Cerebellar cortex (tissue), 1 donor: ENCODE data around the gene MTFP1.
"Not testable (repeated sequence)": the region's sequence is repeated elsewhere in the genome, so short reads cannot be mapped to it uniquely, and the experiment has no call there.

ENCODE experiments used
- DNase-seq: peaks from one replicate; pipeline ENCODE4 v3.0.0-alpha.2; 2015; ENCODE audit warnings: low spot score

MTFP1 gene

DNA sequence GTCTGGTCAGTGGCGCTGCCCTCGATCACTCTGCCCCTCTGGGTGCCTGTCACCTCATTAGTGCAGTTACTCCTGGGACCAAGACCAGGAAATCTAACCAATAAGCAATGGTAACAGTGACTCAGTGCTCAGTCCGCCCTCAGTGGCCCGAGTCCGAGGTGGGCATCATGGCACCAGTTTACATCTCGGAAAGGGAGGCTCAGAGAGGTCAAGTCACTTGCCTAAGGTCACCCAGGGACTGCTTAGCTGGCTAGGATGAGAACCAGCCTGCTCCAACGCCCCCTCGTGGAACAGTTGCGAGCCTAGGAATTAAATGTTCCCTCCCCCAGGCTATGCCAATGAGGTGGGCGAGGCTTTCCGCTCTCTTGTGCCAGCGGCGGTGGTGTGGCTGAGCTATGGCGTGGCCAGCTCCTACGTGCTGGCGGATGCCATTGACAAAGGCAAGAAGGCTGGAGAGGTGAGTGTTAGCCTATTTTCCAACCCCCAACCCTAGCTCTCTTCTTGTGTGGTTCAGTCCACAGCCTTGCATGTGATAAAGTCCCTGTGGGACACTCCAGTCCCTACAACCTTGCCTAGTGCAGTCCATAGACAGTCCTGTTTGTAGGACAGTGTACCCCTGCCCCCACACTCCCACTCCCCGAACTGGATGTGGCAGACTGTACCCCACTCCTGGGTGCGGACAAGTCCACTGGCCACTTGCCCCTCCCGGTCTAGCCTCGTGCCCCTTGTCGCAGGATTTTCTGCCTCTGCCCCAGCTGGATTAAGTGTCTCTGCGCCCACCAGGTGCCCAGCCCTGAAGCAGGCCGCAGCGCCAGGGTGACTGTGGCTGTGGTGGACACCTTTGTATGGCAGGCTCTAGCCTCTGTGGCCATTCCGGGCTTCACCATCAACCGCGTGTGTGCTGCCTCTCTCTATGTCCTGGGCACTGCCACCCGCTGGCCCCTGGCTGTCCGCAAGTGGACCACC, 1.1 kb downstream of the MTFP1 start:
- peak; percentile 76 for DNase-seq

GRCh38 chr22:30427871-30428270, 2.3 kb downstream of the MTFP1 start:
- DNase-seq, result no peak

GRCh38 chr22:30429887-30430286, 4.3 kb downstream of the MTFP1 start:
- no peak for DNase-seq

DNA sequence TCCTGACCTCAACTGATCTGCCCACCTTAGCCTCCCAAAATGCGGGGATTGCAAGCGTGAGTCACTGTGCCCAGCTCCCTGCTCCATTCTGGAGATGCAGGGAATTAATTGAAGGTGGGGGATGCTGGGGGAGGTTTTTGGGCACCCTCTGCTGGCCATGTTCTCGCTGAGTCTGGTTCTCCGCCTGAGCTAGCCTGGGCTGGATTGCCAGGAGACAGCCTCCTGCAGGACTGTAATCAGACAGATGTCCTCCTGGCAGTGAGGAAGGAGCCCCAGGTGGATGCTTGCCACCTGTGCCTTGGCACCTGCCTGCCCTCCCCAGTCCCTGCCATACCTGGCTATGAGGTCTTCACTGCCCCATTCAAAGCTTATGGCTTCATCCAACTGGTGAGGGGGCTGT, 5.4 kb downstream of the MTFP1 start:
- DNase-seq, result peak; percentile 34

DNA sequence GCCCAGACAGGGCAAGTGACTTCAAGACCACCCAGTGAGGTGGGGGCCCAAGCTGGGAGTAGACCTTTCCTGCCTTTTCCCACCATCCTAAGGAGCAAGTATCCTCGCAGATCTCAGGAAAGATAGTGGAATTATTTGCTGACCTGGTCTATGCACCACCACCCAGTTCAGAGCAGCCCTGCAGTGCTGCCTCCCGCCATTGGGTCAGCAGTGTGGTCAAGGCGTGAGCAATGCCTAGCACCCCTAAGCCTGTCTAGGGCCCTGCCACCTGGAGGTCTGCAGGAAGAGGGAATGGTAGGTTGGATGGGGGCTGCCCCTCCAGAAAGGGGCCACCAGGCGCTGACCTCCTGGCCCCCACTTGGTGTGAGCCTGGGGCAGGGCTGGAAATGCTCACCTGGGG, 6.5 kb downstream of the MTFP1 start:
- DNase-seq, result no peak

- no peak for DNase-seq
Observed at GRCh38 chr22:30432520-30432919, 7.0 kb downstream of the MTFP1 start.

GRCh38 chr22:30433227-30433626, 7.7 kb downstream of the MTFP1 start:
- no peak for DNase-seq

DNA sequence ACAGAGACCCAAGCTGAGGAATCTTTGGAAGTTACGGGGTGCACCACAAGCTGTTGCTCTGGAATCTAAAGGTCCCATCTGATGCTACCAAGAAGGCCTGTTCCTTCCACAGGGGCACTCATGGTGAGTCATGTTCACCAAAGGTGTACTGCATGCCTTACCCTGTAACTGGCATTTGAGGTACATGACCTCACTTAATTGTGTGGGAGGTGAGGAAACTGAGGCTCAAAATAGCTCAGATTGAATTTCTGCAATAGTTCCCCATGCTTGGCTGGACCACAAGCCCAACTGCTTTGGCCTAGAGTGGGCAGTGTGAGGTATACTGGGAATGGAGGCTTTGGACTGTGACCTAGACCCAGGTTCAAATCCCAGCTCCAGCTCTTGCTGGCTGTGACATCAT, 8.2 kb downstream of the MTFP1 start:
- no peak for DNase-seq

DNA sequence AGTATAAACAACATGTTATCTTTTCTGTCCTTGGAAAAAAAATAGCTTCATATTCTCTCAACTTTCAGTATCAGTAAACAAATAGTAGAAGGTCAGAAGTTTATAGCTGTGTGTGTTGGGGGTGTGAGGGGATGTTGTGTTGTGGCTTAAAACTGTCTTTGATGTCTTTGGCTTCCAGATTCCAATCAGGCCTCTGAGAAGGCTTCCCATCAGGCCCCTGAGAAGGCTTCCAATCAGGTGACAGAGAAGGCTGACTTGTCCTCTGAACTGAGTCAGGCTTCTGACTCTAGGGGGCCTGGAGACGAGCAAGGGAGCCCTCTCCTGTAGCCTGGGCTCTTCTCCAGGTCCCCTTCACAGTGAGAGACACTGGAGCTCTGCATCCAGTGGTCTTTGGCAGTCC, 9.3 kb downstream of the MTFP1 start:
- no peak for DNase-seq

DNA sequence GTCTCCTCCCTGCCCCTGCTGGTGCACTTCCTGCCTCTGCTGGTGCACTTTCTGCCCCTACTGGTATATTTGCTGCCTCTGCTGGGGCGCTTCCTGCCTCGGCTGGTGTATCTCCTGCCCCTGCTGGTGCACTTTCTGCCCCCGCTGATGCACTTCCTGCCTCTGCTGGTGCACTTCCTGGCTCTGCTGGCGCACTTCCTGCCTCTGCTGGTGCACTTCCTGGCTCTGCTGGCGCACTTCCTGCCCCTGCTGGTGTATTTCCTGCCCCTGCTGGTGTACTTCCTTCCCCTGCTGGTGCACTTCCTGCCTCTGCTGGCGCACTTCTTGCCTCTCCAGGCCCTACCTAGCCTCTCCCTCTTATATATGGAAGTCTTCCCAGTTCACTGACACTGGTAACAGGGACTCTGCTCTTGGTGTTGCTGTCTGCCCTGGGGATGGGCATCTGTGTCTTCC, 10.1 kb downstream of the MTFP1 start:
- DNase-seq, result no peak

DNA sequence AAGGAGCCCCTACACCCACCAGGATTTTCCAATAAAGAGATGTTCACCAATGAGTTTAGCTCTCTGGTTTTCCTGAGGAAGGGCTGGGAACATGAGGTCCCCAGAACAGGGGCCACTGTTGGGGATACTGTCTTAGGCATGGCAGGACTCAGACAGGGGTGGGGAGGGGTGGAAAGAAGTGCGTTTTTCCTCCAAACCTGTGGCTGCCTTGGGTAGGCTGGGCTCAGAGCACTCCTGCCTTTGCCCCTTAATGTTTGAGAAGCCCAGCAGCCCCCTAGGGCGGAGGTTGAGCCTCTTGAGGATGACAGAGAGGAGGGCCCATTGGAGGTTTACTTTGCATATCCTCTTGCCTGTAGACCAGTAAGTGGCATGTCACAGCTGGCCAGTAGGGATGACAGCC, 10.6 kb downstream of the MTFP1 start:
- no peak for DNase-seq

DNA sequence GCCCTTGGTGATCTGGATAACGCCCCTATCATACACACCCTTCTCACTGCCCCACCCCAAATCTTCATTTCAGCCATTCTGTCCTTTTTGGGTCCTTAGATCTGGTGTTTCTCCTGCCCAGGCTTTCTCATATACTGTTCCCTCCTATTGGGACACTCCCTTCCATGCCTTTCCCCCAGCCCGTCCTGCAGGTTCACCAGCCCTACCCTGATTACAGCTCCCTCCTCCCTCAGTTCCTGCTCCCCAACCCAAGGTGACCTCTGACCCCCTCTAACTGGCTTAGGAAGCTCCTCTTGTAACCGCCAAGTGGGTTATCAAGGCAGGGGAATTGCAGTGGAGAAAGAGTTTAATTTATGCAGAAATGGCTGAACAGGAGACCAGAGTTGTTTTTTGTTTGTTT, 13.0 kb downstream of the MTFP1 start:
- DNase-seq, result no peak

DNA sequence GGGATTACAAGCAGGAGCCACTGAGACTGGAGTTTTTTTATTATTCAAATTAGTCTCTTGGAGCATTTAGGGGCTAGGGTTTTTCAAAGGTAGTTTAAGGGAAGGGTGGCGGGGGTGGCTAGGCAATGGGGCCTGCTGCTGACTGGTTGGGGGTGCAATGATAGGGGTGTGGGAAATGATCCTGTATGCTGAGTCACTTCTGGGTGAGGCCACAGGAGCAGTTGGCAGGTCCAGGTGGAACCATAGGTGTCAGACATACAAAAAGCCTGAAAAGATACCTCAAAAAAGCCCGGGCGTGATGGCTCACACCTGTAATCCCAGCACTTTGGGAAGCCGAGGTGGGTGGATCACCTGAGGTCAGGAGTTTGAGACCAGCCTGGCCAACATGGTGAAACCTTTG, 13.7 kb downstream of the MTFP1 start:
- no peak for DNase-seq

GRCh38 chr22:30439836-30440235, 14.3 kb downstream of the MTFP1 start:
- DNase-seq, result no peak

- no peak for DNase-seq
Observed at GRCh38 chr22:30441088-30441487, 15.5 kb downstream of the MTFP1 start.

- peak; percentile 46 for DNase-seq
Observed at GRCh38 chr22:30444632-30445437, 19.3 kb downstream of the MTFP1 start.

DNA sequence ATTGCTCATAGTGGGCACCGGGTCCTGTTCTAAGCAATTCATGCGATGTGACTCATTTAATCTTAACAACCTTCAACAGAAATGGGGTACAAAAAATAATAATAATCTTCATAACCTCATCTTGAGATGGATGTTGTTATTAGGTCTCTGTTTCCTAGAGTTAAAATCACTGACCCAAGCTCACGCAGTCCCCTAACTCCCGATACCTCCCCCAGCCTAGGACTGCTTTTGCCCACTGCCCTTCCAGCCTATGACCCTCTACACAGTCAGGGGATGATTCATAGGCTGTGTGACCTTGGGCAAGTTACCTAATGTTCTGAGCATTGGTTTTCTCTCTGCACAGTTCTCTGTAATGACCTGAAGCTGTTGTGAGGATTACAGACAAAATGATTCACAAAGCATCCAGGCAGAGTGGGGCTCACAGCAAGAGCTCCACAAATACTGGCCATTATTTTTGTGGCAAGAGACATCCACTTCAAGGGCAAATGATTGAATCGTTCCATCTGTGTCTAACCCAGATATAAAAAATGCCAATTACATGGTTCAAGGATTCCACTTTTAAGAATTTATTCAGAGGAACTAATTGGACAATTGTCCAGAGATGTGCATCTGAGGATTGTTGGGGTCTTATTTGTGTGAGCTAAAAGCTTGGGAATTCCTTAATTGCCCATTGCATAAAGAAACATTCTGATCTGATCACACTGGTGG, 20.0 kb downstream of the MTFP1 start:
- no peak for DNase-seq

DNA sequence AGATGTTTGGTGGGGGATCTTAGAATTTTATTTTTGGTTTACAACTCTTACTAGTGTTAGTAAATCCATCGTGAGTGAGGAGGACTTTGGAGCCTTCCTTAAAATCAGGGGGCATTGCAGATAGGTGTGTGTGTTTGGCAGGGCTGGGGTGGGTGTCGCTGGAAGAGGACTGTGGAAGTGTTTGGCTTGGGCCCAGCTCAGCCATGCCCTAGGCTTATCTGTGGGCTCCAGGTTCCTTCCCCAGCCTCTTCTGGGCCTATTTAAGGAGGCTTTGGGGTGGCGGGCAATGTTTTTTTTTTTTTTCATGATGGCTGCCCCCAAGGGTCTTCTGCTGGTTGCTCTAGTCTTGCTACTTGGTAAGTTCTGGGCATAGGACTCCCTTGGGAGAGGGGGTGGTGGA, 22.1 kb downstream of the MTFP1 start:
- DNase-seq, result no peak

GRCh38 chr22:30451488-30451887, 25.9 kb downstream of the MTFP1 start:
- DNase-seq, result not testable (repeated sequence)

- no peak for DNase-seq
Observed at GRCh38 chr22:30452861-30453260, 27.3 kb downstream of the MTFP1 start.

GRCh38 chr22:30453731-30454510, 28.4 kb downstream of the MTFP1 start:
- peak; percentile 44 for DNase-seq
